ENCODE data around the gene C9orf72.

Gene C9orf72

DNA sequence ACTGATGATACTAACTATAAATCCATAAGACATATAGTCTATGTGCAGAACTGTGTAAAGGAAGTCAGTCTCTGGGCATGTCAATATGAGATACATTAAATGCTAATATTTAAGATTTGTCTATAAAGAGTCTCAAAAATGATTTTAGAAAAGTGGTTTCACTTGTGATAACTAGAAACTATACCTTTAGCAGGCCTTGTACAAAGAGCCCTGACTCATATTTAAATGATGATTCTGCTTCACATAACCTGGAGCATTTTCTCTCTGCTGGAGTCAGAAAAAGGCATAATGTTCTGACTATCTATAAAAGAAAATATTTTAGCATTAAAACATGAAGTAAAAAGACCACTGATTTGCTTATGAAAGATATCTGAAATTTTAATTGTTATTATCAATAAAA is 15.0 kb downstream of the C9orf72 start:
- Histone ChIP-seq H3K27me3 (ENCODE audit: low read depth, low read length) (no peaks in the 10 kb centered on the region), H3K36me3 (ENCODE audit: control insufficient read depth in 1 of 2, insufficient read depth in 2 of 2, low read length in 2 of 2) (peaks cover 25 to 37% of the 10 kb centered on the region in 2 donors), H3K4me1 (ENCODE audit: control insufficient read depth in 1 of 2, insufficient read depth in 2 of 2, low read length in 2 of 2) (no peaks in the 10 kb centered on the region), H3K4me3 (ENCODE audit: low read depth in 1 of 2, low read length in 2 of 2) (no peak overlapping the region), H3K27ac (ENCODE audit: low read length) (no peak overlapping the region), H3K9me3 (ENCODE audit: control insufficient read depth in 1 of 2, low read length in 2 of 2) (no peaks in the 10 kb centered on the region)

DNA sequence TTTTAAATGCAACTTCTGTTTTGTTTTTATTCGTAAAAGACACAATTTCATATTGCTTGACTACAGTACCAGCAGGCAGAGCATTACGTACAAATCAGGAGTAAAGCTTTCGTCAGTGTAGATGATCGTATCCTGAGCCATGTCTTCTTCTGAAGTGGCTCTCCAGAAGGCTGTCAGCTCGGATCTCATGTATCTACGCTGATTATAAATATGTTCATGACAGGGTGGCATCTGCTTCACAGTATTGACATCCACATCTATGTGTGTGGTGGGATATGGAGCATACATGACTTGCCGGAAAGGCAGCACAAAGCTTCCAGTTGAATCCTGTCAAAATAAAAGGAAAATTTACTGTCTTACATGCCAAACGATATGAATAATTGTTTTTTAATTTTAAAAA is 16.8 kb downstream of the C9orf72 start:
- no peaks in the 10 kb centered on the region for H3K27me3 ChIP-seq (ENCODE audit: low read depth, low read length)

DNA sequence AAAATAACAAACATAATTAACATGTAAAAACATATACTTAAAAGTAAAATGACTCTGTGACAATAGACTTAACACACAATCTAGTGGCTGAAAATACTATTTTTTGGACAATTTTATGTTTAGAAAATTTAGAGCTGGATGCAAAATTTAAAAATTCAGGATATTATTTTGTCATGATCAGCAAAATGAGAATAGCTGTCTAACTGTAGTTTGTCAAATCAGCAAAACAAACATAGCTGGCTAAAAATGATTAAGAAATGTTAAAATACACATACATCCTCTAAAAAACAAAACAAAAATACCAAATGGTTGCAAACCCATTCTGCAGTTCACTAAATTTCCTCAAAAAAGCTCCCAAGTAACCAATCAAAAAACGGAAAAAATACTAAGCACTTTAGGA is 18.6 kb downstream of the C9orf72 start:
- no peaks in the 10 kb centered on the region for H3K4me1 ChIP-seq (ENCODE audit: control insufficient read depth in 1 of 2, insufficient read depth in 2 of 2, low read length in 2 of 2)
- no peaks in the 10 kb centered on the region for H3K27me3 ChIP-seq (ENCODE audit: low read depth, low read length)
- no peaks in the 10 kb centered on the region for H3K9me3 ChIP-seq (ENCODE audit: control insufficient read depth in 1 of 2, low read length in 2 of 2)
- no peak overlapping the region for H3K4me3 ChIP-seq (ENCODE audit: low read depth in 1 of 2, low read length in 2 of 2)
- no peak overlapping the region for H3K27ac ChIP-seq (ENCODE audit: low read length)
- peaks cover 18 to 38% of the 10 kb centered on the region in 2 donors for H3K36me3 ChIP-seq (ENCODE audit: control insufficient read depth in 1 of 2, insufficient read depth in 2 of 2, low read length in 2 of 2)

More for the DNA sequence above, 16.8 kb downstream of the C9orf72 start:
- H3K4me1 ChIP-seq (ENCODE audit: control insufficient read depth in 1 of 2, insufficient read depth in 2 of 2, low read length in 2 of 2), result no peaks in the 10 kb centered on the region
- H3K4me3 ChIP-seq (ENCODE audit: low read depth in 1 of 2, low read length in 2 of 2), result no peak overlapping the region
- H3K36me3 ChIP-seq (ENCODE audit: control insufficient read depth in 1 of 2, insufficient read depth in 2 of 2, low read length in 2 of 2), result peaks cover 25 to 38% of the 10 kb centered on the region in 2 donors
- no peaks in the 10 kb centered on the region for H3K9me3 ChIP-seq (ENCODE audit: control insufficient read depth in 1 of 2, low read length in 2 of 2)
- no peak overlapping the region for H3K27ac ChIP-seq (ENCODE audit: low read length)

- H3K36me3 ChIP-seq (ENCODE audit: control insufficient read depth in 1 of 2, insufficient read depth in 2 of 2, low read length in 2 of 2), result peaks cover 7 to 11% of the 10 kb centered on the region in 2 donors
- H3K9me3 ChIP-seq (ENCODE audit: control insufficient read depth in 1 of 2, low read length in 2 of 2), result no peaks in the 10 kb centered on the region
- H3K4me1 ChIP-seq (ENCODE audit: control insufficient read depth in 1 of 2, insufficient read depth in 2 of 2, low read length in 2 of 2), result no peaks in the 10 kb centered on the region
- H3K4me3 ChIP-seq (ENCODE audit: low read depth in 1 of 2, low read length in 2 of 2), result no peak overlapping the region
- no peaks in the 10 kb centered on the region for H3K27me3 ChIP-seq (ENCODE audit: low read depth, low read length)
- H3K27ac ChIP-seq (ENCODE audit: low read length), result no peak overlapping the region
Measured at GRCh38 chr9:27549196-27549755, 24.0 kb downstream of the C9orf72 start.

DNA sequence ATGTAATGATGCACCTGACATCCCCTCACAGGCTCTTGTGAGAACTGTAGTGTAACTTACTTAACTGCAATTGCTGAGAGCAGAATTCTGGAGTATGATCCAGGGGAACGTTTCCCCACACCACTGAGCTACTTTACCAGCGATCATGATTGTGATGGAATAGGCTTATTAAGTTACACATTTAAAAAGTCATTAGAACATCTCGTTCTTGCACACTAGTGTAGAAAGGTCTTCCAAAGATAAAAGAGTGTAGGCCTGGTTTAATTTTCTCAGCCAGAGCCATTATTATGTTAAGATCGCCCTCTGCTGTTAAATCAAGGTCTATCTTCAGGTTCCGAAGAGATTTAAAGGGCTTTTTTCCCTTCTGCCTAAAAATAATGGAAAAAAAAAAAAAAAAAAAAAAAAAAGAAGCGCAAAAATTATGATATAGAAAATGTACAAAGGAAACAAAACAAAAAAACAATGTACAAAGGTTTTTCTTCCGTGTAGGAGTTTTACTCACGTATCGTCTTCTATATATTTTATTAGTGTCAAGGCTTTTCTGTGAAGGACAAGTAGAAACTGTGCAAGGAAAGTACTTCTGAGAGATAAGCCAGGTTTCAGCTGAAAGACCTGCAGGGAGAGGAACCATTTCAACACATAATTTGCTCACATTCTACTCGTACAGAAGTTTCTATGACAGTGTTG is 25.1 kb downstream of the C9orf72 start:
- no peaks in the 10 kb centered on the region for H3K27me3 ChIP-seq (ENCODE audit: low read depth, low read length)
- H3K4me1 ChIP-seq (ENCODE audit: control insufficient read depth in 1 of 2, insufficient read depth in 2 of 2, low read length in 2 of 2), result no peaks in the 10 kb centered on the region
- no peak overlapping the region for H3K4me3 ChIP-seq (ENCODE audit: low read depth in 1 of 2, low read length in 2 of 2)
- peaks cover under 1 to 7% of the 10 kb centered on the region in 2 donors for H3K36me3 ChIP-seq (ENCODE audit: control insufficient read depth in 1 of 2, insufficient read depth in 2 of 2, low read length in 2 of 2)
- H3K27ac ChIP-seq (ENCODE audit: low read length), result no peak overlapping the region
- no peaks in the 10 kb centered on the region for H3K9me3 ChIP-seq (ENCODE audit: control insufficient read depth in 1 of 2, low read length in 2 of 2)

DNA sequence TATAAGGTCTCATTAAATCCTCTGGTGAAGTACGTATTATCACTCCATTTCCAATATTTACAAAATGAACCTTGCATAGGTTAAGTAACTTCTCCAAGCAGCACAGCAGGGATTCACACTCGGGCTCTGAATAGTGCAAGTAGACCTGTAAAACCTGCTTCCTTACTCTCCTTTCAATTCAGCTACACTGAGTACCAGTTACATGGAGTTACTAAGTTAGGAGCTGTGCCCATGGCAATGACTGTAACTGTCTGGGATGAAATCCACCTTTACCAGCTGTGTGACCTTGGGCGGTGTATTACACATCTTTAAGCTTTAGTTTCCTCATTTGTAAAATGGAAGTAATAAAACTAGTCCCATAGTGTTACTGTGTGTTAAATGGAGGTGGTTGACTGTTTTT is 27.8 kb downstream of the C9orf72 start:
- no peak overlapping the region for H3K27ac ChIP-seq (ENCODE audit: low read length)
- peaks cover 0 to 10% of the 10 kb centered on the region in 2 donors for H3K36me3 ChIP-seq (ENCODE audit: control insufficient read depth in 1 of 2, insufficient read depth in 2 of 2, low read length in 2 of 2)
- H3K4me1 ChIP-seq (ENCODE audit: control insufficient read depth in 1 of 2, insufficient read depth in 2 of 2, low read length in 2 of 2), result peaks cover 0 to 6% of the 10 kb centered on the region in 2 donors
- H3K4me3 ChIP-seq (ENCODE audit: low read depth in 1 of 2, low read length in 2 of 2), result no peak overlapping the region
- H3K27me3 ChIP-seq (ENCODE audit: low read depth, low read length), result no peaks in the 10 kb centered on the region
- H3K9me3 ChIP-seq (ENCODE audit: control insufficient read depth in 1 of 2, low read length in 2 of 2), result no peaks in the 10 kb centered on the region

GRCh38 chr9:27542508-27542907 is 30.8 kb downstream of the C9orf72 start:
- peaks cover 0 to 3% of the 10 kb centered on the region in 2 donors for H3K36me3 ChIP-seq (ENCODE audit: control insufficient read depth in 1 of 2, insufficient read depth in 2 of 2, low read length in 2 of 2)
- peaks cover 8 to 23% of the 10 kb centered on the region in 2 donors for H3K4me1 ChIP-seq (ENCODE audit: control insufficient read depth in 1 of 2, insufficient read depth in 2 of 2, low read length in 2 of 2)
- no peaks in the 10 kb centered on the region for H3K27me3 ChIP-seq (ENCODE audit: low read depth, low read length)
- no peak overlapping the region for H3K27ac ChIP-seq (ENCODE audit: low read length)
- no peak overlapping the region for H3K4me3 ChIP-seq (ENCODE audit: low read depth in 1 of 2, low read length in 2 of 2)
- H3K9me3 ChIP-seq (ENCODE audit: control insufficient read depth in 1 of 2, low read length in 2 of 2), result no peaks in the 10 kb centered on the region

- Histone ChIP-seq H3K27ac (ENCODE audit: low read length) (no peak overlapping the region), H3K36me3 (ENCODE audit: control insufficient read depth in 1 of 2, insufficient read depth in 2 of 2, low read length in 2 of 2) (peaks cover 0 to 3% of the 10 kb centered on the region in 2 donors), H3K4me1 (ENCODE audit: control insufficient read depth in 1 of 2, insufficient read depth in 2 of 2, low read length in 2 of 2) (peaks cover 8 to 23% of the 10 kb centered on the region in 2 donors), H3K27me3 (ENCODE audit: low read depth, low read length) (no peaks in the 10 kb centered on the region), H3K4me3 (ENCODE audit: low read depth in 1 of 2, low read length in 2 of 2) (no peak overlapping the region), H3K9me3 (ENCODE audit: control insufficient read depth in 1 of 2, low read length in 2 of 2) (no peaks in the 10 kb centered on the region)
Measured at GRCh38 chr9:27541740-27542139, 31.5 kb downstream of the C9orf72 start.

- Histone ChIP-seq H3K9me3 (ENCODE audit: control insufficient read depth in 1 of 2, low read length in 2 of 2) (no peaks in the 10 kb centered on the region), H3K4me1 (ENCODE audit: control insufficient read depth in 1 of 2, insufficient read depth in 2 of 2, low read length in 2 of 2) (peaks cover 8 to 23% of the 10 kb centered on the region in 2 donors), H3K27ac (ENCODE audit: low read length) (peak overlapping the region; percentile 50), H3K27me3 (ENCODE audit: low read depth, low read length) (no peaks in the 10 kb centered on the region), H3K36me3 (ENCODE audit: control insufficient read depth in 1 of 2, insufficient read depth in 2 of 2, low read length in 2 of 2) (peaks cover 0 to 3% of the 10 kb centered on the region in 2 donors), H3K4me3 (ENCODE audit: low read depth in 1 of 2, low read length in 2 of 2) (no peak overlapping the region)
Measured at GRCh38 chr9:27540502-27540901, 32.8 kb downstream of the C9orf72 start.

DNA sequence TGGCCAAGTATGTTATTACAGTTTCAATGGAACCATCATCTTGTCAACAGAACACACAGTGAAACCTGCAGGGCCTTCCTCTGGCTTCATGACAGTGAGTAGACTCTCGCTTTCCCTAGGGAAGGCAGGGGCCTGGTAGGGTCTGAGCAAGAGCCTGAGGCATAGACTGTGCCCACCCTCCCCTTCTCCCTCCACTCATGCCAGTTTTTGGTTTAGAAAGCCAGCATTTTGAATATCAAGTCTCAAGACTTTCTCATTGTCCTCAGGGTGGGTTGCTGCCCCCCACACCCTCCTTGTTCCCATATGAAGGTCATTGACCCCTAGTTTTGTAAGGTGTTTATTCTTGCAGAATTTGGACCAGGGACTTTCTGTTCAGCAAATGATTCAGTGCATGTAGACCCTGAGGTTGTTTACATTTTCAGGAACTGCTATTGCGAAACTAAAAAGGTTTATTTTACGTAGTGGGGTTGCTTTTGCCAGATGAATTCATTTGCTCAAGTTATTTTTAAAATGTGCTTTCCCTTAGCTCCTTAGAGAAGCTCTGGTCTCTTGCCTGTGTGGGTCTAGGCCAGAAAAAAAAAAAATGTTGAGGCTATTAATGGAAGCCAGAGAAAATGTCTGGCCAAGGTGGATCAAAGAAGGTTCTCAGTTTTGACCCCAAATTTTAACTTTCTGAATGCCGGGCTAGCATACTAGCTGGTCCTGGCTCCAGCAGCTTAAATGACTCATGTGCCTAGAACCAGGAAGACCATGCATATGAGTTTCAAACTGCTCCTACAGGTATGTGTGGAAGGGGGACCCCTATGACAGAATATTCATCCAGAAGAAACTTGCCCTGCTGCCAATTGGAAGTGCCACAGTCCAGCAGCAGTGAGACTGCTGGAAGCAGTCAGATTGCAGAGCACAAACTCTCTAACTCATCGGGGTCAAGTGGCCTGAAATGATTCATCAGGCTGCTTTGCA is 33.5 kb downstream of the C9orf72 start:
- H3K4me3 ChIP-seq (ENCODE audit: low read depth in 1 of 2, low read length in 2 of 2), result no peak overlapping the region
- no peaks in the 10 kb centered on the region for H3K27me3 ChIP-seq (ENCODE audit: low read depth, low read length)
- H3K36me3 ChIP-seq (ENCODE audit: control insufficient read depth in 1 of 2, insufficient read depth in 2 of 2, low read length in 2 of 2), result peaks cover 0 to 3% of the 10 kb centered on the region in 2 donors
- no peaks in the 10 kb centered on the region for H3K9me3 ChIP-seq (ENCODE audit: control insufficient read depth in 1 of 2, low read length in 2 of 2)
- H3K4me1 ChIP-seq (ENCODE audit: control insufficient read depth in 1 of 2, insufficient read depth in 2 of 2, low read length in 2 of 2), result peaks cover 12 to 23% of the 10 kb centered on the region in 2 donors
- peak overlapping the region; percentile 72 for H3K27ac ChIP-seq (ENCODE audit: low read length)

GRCh38 chr9:27538647-27539046 is 34.6 kb downstream of the C9orf72 start:
- Histone ChIP-seq H3K27ac (ENCODE audit: low read length) (no peak overlapping the region), H3K27me3 (ENCODE audit: low read depth, low read length) (no peaks in the 10 kb centered on the region)

More at GRCh38 chr9:27538647-27539046, 34.6 kb downstream of the C9orf72 start:
- no peak overlapping the region for H3K4me3 ChIP-seq (ENCODE audit: low read depth in 1 of 2, low read length in 2 of 2)
- peaks cover 0 to 3% of the 10 kb centered on the region in 2 donors for H3K36me3 ChIP-seq (ENCODE audit: control insufficient read depth in 1 of 2, insufficient read depth in 2 of 2, low read length in 2 of 2)
- no peaks in the 10 kb centered on the region for H3K9me3 ChIP-seq (ENCODE audit: control insufficient read depth in 1 of 2, low read length in 2 of 2)
- peaks cover 17 to 23% of the 10 kb centered on the region in 2 donors for H3K4me1 ChIP-seq (ENCODE audit: control insufficient read depth in 1 of 2, insufficient read depth in 2 of 2, low read length in 2 of 2)

Data from muscle layer of duodenum (tissue), 2 donors.